ENCODE results near the gene RNF126.

DNA sequence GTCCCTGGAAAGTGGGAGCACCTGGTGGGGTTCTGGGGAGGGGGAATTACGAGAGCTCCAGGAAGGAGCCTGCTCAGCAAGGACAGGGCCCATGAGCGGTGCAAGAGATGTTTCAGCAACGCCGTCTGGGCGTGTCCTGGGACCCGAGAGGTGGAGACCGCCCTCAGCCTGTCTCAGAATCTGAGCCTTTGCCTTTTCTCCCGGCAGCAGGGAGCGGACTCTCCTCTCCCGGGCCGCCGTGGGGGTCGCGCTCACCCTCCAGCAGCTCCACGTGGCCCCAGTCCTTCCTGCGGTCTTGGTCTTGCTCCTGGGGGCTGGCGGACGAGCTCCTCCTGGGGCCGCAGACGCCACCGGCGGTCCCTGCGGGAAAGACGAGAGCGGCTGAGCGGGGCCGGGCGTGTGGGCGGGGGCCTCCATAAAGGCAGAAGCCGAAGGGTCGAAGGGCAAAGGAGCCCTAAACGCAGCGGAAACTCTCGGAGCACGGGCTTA, 30.4 kb downstream of the RNF126 start:
- no peak for TF ChIP-seq EZH2 (IDR thresholded peaks at IDR 0.05; ENCODE audit: borderline replicate concordance, low read depth, low read length, severe bottlenecking)
- TF ChIP-seq, protein P1, sequence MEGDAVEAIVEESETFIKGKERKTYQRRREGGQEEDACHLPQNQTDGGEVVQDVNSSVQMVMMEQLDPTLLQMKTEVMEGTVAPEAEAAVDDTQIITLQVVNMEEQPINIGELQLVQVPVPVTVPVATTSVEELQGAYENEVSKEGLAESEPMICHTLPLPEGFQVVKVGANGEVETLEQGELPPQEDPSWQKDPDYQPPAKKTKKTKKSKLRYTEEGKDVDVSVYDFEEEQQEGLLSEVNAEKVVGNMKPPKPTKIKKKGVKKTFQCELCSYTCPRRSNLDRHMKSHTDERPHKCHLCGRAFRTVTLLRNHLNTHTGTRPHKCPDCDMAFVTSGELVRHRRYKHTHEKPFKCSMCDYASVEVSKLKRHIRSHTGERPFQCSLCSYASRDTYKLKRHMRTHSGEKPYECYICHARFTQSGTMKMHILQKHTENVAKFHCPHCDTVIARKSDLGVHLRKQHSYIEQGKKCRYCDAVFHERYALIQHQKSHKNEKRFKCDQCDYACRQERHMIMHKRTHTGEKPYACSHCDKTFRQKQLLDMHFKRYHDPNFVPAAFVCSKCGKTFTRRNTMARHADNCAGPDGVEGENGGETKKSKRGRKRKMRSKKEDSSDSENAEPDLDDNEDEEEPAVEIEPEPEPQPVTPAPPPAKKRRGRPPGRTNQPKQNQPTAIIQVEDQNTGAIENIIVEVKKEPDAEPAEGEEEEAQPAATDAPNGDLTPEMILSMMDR (IDR thresholded peaks at IDR 0.05; ENCODE audit: borderline replicate concordance, extremely low read depth, low read length, poor library complexity, severe bottlenecking), result no peak
